Right lung (tissue), 5 donors: ENCODE measurements around the gene RIN1. TPM values are rescaled to one million over a fixed set of nuclear protein-coding genes. Genes with fewer than 3 reads are reported as not detected.

Experiments
- DNase-seq, 2 donors: peaks; one replicate each; pipeline ENCODE4 v3.0.0-alpha.2; 2013
- polyA plus RNA-seq, 5 donors: library from polyadenylated mRNA; unstranded; fragments of 120-200 nt; gene quantifications; one replicate each; pipeline versions ENCODE4 v1.2.1 to v1.2.3, GENCODE V29; 2013; ENCODE audit warnings: inconsistent platforms in 1 of 5, low replicate concordance in 1 of 5; ENCODE audit not compliant: insufficient read length in 5 of 5, insufficient read depth in 1 of 5

Gene RIN1
- polyA plus RNA-seq, 5 donors = 2.1 to 4.5 (median 3.5) TPM

DNA sequence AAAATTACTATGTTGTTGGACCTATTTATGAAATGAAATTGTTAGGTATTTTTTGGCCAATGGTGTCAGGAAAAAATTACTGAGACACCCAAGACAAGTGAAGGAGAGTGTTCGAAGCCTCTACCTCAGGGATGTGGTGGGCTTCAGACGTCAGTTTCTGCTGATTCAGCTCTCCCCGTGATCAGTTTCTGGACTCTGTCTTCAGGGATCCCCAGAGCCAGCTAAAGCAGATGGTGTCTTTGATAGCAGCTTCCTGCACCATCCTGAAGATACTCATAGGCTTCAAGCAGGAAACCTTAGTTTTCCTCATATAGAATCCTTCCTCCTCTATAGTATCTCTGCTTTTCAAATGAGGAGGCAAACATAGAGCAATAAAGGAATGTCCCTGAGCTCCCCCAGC, 26.8 kb downstream of the RIN1 start:
- no peak for DNase-seq

DNA sequence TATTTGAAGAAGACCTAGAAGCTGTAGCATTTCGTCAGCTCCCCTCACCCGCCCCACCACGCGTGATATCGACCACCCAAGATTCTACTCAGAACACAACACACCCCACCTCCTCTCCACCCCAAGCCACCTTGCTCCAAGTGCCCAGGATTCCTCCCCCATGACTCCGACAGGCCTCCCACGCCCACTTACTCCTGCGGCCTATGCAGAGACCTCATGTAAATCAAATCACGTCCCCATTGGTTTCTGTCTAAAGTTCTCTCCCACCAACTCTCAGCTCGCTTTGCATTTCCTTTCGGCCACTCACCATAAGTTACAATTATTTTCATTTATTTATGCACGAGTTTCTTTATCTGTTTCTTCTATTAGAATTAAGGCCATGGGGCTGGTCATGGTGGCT, 33.6 kb downstream of the RIN1 start:
- DNase-seq = no peak

DNA sequence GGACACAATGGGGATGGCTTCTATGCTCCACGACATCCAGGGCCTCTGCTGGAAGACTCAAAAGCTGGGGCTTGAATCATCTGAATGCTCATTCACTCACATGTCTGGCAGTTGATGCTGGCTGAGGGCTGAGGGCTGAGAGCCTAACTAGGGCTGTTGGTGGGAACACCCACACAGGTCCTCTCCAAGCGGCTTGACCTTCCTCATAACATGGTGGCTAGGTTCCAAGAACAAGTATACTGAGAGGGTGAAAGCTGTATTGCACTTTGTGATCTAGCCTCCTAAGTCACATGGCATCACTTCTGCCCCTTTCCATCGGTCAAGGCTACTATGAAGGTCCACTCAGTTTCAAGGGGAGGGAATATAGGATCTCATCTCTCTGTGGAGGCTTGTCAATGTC, 37.0 kb downstream of the RIN1 start:
- no peak for DNase-seq

DNA sequence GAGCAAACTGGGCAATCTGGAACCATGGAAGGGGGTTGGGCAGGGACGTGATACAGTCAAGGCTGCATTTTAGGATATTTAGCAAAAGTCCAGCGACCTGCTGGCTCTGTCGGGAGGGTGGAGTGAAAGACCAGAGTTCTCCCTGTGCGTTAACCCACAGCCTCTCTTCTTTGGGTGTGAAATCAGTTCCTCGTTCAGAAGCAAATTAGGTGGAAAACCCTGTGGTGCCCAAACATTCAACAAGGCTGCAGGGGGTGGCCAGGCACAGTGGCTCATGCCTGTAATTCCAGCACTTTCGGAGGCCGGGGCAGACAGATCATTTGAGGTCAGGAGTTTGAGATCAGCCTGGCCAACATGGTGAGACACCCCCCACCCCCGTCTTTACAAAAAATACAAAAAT, 38.6 kb downstream of the RIN1 start:
- no peak for DNase-seq

DNA sequence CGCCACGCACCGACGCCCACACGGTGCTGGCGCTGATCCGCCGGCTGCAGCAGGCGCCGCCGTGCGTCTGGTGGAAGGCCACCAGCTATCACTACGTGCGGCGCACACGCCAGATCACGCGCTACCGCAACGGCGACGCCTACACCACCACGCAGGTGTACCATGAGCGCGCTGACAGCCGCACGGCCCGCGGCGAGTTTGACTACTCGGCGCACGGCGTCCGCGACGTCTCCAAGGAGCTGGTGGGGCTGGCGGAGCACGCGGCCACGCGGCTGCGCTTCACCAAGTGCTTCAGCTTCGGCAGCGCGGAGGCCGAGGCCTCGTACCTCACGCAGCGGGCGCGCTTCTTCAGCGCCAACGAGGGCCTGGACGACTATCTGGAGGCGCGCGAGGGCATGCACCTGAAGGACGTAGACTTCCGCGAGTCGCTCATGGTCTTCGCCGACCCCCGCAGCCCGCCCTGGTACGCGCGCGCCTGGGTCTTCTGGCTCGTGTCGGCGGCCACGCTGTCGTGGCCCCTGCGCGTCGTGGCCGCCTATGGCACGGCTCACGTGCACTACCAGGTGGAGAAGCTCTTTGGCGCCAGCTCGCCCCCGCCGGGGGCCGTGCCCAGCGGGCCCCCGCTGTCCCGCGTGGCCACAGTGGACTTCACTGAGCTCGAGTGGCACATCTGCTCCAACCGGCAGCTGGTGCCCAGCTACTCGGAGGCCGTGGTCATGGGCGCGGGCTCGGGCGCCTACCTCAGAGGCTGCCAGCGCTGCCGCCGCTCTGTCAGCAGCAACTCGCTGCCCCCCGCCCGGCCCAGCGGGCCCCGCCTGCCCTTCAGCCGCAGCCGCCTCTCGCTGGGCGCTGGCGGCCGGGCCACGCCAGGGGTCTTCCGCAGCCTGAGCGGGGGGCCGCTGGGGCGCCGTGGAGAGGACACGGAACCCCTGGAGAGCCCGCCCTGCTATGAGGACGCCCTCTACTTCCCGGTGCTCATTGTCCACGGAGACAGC, 41.3 kb downstream of the RIN1 start:
- DNase-seq = no peak

DNA sequence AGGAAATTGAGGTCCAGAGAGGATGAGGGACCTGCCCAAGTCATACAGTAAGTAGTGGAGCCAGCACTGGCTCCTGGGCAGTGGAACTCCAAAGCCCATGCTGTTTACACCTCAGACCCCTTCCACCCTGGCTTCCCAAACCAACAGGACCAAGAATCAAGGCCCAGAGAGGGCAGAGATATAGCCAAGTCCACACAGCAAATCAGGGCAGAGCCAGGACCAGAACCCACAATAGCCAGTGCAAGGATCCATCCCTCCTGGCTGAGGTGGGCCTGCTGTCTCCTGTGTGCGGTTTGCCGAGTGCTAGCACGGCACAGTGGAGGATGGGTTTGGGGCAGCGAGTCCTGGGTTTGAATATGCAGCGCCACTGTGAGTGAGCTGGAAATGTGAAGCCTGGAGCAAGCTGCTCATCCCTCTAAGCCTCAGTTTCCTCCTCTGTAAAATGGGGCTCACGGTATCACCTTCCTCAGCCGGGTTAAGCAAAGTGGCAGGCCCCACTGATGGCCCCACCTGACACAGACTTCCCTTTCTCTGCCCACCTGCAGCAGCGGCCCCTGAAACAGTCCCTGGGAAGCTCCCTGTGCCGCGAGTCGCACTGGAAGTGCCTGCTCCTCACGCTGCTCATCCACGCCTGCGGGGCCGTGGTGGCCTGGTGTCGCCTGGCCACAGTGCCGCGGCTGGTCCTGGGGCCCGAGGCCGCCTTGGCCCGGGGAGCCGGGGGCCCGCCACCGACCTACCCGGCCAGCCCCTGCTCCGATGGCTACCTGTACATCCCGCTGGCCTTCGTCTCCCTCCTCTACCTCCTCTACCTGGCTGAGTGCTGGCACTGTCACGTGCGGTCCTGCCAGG, 42.2 kb downstream of the RIN1 start:
- no peak for DNase-seq

DNA sequence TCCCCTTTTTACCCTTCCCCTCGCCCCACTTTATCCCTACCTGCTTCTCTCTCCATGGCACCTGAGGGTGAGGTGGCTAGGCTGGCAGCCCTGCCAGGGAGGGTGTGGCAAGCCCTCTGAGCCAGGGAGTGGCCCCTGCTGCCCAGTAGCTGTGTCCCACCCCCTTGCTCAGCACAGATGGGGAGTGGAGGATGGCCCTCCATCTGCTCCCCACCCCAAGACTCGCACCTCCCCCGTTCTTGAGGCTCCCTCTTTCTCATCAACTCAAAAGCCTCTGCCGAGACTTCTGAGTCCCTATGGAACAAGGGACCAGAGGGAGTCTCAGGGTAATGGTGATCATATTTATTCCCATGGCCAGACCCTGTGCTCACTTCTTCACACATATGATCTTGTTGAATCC, 42.9 kb downstream of the RIN1 start:
- no peak for DNase-seq

DNA sequence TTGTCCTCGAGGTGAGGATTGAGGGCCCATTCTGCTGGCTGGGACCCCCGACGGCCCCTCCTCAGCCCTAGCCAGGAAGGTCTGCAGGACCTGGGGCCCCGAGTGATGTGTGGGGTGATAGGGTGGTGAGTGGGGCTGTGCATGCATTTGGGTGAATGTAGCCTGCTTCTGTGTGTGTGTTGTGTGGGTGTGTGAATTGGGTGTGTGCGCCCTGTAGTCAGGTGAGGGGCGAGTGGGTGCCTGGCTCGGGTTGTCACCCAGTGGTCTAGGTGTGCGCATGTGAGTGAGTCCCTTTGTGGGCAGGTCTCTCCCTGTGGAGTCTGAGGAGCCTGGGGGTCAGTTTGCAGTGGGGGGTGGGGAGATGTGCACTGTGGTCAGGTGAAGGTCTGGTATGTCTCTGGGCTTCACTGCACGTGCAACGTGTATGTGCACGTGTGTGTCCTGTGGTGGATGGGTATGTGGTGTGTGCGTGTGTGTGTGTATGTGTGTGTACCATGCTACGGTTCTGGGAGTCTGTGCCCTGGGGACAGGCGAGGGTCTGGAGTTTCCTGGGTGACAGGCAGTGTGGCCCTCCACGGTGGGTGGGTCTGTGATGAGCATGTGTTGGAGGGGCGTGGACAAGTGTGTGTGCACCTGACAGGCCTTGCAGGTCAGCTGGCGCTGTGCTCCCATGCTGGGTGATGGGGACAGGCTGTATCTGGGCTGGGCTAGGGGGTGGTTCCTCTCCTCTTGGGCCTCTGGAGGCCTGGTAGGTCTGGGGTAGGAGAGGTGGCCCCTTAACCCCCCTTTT, 43.5 kb downstream of the RIN1 start:
- no peak for DNase-seq

DNA sequence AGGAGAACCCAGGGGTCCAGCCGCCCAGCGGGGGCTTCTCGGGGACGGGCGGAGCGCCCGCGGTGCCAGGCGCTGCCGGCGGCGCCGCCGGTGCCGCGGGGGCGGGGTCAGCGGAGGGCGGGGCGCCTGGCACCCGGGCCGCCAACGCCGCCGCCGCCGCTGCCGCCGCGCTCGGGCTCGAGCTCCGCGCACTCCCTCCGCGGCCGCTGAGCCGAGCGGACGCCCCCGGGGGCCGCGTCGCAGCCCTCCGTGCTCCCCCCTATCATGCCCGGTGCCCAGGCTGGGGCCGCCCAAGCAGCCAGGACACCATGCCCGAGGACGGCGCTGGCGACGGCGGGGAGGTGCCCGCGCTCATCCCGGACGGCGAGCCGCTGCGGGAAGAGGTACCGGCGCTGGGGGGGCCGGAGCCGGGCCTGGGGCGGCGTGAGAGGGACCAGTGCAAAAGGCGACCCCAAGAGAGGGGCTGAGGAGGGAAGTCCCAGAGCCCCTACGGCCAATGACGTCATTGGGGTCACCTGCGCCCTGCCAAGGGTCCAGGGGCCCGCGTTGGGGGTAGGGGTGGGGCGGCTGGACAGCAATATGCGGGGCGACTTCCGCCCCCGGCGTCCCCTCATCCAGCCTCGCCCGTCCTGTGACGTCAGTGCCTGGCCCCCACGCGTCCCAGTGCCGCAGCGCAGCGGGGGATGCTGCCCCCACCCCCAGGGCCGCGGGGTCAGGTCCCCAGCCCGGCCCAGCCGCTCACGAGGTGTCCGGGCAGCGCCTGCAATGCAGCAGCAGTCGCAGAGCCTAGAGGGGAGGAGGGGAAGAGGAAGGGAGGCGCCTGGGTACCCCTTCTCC, 44.3 kb downstream of the RIN1 start, which contains the start of gene TMEM151A:
Gene TMEM151A (plus strand): TSS at position 189 of the 837 bp plus-strand sequence. CDS start 120 bp downstream, at position 309.
- no peak for DNase-seq

DNA sequence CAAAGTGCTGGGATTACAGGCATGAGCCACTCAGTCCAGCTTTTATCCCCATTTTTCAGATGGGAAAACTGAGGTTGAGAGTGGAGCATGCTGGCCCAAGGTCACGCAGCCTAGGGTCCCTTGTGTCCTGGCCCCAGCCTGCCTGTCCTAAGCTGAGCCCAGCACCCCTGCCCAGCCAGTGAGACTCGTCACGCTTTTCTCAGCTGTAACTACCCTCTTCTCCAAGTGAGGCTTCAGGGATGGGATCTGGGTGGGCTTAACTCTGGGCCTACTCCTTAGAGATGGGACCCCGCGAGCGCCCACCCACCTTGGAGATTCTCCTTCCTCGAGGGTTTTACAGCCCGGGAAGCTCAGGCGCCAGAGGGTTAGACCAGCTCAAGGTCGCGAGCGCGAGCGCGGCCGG, 44.9 kb downstream of the RIN1 start:
- DNase-seq = no peak

DNA sequence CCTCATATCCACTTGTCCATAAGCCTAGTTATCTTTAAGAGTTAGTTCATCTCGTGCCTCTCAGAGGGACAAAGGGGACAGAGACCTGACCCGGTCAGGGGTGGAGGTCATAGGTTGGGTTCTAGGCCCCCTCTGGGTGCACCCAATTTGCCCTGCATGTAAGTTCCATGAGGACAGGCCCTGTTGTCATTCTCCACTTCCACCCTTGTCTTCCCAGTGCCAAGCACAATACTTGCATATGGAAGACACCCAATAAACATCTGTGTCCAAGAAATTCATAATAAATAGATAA, 46.0 kb downstream of the RIN1 start:
- no peak for DNase-seq

DNA sequence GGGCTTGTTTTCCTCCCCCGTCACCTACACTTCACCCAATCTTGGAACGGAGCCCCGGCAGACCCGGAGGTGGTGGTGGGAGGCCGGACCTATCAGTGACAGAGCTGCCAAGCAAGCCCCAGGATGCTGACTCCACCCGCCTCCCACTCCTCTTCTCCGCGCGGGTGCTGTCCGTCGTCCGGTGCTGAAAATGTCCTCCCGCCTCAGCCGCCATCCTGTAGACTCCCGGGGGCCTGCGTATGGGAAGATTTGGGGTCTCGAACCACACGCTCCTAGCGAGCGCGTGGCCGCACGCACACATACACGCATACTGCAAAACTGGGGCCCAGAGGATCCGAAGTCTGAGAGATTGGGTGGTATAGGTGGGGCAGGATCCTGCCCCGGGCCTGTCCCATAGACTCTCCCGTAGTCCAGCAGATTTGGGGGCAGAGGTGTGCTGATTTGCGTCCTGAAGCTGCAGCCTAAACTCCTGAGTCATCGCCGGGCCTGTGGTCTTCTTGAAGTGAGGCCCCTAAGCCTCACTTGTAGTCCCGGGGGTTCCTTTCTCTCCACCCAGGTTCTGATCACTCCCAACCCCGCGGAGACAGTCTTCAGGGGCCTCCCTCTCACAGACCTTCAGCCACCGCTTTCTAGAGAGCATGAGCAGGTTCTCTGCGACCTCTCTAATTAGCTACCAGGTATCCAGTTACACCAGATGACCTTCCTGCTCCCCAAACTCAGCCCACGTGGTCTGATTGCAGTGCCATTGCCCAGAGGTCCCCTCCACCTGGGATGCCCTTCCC, 46.5 kb downstream of the RIN1 start:
- DNase-seq = no peak

DNA sequence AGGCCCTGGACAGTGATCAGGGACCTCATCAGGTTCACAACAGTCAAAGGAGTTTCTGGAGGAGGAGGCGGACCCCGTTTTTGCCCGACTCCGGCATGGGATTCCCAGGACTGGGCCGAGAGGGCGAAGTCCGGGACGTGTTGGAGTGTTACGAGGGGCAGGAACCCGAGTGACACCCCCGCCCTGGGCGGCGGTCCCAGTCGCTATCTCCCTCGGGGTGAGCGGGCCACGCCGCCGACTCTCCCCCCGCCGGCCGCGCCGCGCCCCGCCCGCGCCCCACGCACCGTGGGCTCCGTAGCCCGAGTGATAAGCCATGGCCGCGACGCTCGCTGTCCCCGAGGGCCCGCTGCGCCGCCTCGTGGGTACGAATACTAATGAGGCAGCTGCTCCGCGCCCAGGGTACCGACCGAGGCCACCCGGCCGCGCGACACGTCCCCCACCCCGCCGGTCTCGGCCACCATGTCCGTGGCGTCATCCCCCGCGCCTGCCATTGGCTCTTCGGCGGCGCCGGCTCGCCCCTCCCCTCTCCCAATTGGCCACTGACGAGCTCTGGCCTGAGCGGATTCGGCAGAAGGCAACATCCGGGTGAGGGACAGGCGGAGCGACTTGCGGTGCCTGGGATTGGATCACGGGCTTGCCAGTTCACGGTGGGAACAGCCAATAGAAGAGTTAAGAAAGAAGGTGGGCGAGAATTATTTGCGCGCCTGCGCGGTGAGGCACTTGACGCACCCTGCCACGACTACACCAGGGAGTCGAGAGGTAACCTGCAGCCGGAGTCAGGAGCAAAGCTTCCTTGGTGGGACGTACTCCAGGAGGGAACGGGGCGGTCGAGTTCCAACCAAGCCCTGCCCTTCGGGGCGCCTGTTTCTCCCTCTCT, 47.3 kb downstream of the RIN1 start, which contains the start of gene YIF1A:
Gene YIF1A (minus strand): TSS at position 473 of the 877 bp plus-strand sequence. CDS start 158 bp downstream, at position 315.
- DNase-seq = peak; percentile 99

DNA sequence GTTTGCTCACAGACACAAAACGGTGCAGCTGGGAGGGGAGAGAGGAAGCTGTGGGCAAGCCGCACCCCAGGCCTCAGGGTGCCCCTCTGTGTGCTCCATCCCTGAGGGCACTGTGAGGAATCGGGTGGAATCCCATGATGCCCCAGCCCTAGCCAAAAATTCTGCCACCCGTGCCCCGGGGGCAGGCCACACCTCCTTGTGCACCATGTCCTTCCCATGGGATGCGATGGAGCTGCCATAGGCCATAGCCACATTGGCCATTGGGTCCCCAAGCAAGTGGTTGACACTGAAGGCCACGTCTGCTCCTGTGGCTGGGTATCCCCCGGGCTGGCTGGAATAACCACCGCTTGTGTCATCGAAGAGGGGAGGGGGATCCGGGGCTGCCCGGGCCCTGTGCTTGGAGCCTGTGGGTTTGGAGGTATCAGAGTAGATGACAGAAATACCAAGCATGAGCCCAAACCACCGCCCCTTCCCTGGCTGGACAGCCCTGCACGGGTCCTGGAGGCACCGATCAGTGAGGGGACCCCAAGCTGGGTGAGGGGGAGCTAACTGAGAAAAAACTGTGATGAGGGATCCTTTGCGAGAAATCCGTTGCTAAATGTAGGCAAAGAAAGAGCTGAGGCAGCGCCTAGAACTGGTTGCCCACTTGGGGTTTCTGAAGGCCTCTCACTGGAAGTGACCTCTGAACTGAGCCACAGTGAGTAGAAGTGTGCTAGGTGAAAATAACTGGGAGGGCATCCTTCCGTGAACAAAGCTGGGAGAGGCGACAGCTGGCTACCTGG, 48.2 kb downstream of the RIN1 start:
- DNase-seq = no peak

DNA sequence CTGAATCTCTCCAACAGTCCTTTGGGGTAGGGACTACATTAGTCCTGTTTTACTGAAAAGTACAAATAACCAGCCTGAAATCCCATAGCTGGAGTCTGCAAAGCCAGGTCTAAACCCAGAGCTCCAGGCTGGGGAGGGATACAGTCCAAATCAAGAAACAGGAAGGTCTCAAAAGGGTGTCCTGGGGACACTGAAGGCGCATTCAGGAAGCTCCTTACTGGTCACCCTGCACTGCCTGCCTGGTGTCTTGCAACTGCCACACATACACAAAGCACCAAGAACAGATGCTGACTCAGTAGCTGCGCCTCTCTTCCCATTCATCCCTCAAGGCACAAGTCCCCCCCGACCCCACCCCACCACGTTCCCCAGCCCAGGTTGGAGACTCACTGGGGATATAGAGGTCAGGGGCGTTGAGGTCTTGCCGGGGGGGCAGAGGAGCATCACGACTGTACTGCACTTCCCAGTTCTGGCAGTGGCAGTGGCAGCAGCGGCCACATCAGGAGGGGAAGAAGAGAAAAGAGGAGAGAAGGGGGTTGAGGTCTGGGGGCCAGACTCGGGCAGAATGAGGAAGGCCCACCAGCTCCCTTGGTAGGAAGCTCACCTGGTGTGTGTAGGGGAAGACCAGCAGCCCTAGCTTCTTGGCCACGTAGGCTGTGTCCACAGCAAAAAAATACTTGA, 48.9 kb downstream of the RIN1 start:
- DNase-seq = no peak

DNA sequence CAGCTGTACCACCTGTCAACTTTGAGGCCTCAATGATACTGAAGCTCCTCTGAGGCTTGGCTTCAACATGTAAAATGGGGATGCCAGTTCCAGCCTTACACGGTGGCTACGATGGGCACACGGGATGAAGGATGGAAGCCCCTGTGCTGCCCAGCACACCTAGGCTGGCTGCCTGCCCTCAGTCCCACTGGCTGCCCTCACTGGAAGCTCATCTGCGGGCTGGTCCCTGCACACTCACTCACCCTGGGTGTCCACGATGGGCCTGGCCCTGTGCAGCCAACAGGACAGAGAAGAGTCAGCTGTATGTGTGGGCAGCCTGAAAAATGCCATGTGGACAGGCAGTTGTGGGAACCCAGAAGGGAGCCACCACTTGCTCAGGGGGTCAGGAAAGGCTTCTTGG, 49.5 kb downstream of the RIN1 start:
- no peak for DNase-seq

DNA sequence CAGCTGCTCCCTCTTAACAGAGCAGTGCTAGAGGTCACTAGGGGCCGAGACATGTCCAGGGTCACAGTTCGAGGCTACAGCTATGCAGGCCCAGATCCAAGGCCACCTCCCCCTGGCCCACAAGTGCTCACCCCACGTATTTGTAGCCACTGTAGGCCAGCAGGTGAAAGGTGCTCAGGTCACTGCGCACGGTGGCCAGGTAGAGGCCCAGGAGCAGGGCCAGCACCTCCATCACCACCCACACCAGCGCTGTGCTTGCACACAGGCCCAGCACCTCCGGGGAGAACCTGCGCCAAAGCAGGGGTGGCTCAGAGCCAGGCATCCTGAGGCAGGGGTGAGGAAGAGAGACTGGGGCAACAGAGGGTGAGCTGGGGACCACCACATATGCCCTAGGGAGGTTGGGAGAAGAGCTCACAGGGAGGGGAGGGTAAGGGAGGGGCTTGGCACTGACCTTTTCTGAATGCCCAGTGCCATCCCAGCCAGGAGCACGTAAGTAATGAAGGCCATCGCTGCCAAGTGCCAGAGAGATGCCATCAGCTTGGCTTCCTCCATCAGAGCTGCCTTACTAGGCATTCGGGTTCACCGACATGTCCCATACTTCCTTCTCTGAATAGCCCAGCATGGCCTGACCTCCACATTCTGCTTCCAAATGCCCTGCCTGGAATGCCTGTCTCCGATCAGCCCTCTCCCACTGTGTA, 50.8 kb downstream of the RIN1 start:
- no peak for DNase-seq
